HAP-1 (cell line): ENCODE data around the gene CLCNKA.

Experiments used
- DNase-seq, 2 experiments: peaks; one replicate each; pipeline ENCODE4 v3.0.0-alpha.2; 2016 to 2020; ENCODE audit warnings: low spot score in 2 of 2
- H3K27me3 ChIP-seq: fragments of 250-450 bp; sonication (Bioruptor Pico); 2 replicates; pipeline ENCODE4 v1.5.1; 2020; ENCODE audit warnings: low read depth, mild to moderate bottlenecking, moderate library complexity
- H3K36me3 ChIP-seq: fragments of 250-450 bp; sonication (Bioruptor Pico); replicated peaks from 2 replicates; pipeline ENCODE4 v1.5.1; 2020; ENCODE audit warnings: mild to moderate bottlenecking
- H3K4me1 ChIP-seq: fragments of 250-450 bp; sonication (Bioruptor Pico); 2 replicates; pipeline ENCODE4 v1.5.1; 2020; ENCODE audit warnings: mild to moderate bottlenecking
- H3K4me3 ChIP-seq: fragments of 250-450 bp; sonication (Bioruptor Pico); 2 replicates; pipeline ENCODE4 v1.5.1; 2020; ENCODE audit warnings: mild to moderate bottlenecking, moderate library complexity
- H3K9me3 ChIP-seq: fragments of 250-450 bp; sonication (Bioruptor Pico); 2 replicates; pipeline ENCODE4 v1.5.1; 2020; ENCODE audit warnings: mild to moderate bottlenecking, moderate library complexity
- in situ Hi-C: fragments of 300-500 bp; cut with MboI; formaldehyde crosslinking; loops from 3 replicates; pipeline ENCODE4 v1.14.3; 2020; ENCODE audit warnings: low sequenced_read_pairs, inconsistent platforms, mixed read lengths

CLCNKA gene

DNA sequence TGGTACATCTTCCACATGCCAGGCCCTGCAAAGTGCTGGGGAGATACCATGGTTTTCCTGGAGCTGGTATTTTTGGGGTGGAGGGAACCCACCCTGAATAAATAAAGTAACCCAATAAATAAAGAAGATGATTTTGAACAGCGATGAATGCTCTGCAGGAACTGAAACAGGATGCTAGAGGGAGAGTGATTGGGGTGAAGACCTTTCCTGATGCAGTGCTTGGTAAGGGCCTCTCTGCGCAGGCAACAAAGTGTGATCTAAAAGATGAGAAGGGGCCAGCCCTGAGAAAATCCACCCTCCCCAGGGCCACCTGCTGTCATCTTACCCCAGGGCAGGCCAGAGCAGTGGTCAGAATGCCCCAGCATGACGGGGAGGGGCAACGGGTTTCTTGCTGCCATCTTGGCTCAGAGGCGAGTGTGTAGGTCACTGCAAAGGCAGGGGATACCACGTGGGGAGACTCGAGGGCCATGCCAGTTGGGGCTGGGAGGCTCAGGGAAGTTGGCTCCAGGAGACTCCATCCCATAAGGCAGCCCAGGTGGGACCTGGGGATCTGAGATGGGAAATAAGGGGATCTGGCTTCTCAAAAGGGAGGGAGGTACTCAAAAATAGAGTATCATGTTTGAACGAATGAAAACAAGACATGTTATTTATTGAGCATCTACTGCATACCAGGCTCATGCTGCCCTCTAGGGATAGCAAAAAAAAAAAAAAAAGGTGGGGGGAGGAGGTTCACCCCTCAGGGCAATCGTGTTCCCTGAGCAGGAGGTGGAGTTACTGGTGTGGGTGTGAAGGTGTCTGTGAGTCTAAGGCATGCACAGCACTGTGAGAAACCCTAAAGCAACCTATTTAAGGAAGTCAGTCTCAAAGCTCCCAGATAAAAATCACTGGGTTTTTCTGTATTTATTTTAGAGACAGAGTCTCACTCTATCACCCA lies 15.0 kb upstream of the CLCNKA start:
- peaks cover 3% of the 10 kb centered on the region for H3K4me1 ChIP-seq
- no peaks in the 10 kb centered on the region for H3K27me3 ChIP-seq
- DNase-seq = no peak
- H3K9me3 ChIP-seq = no peaks in the 10 kb centered on the region
- H3K36me3 ChIP-seq = no peaks in the 10 kb centered on the region
- in situ Hi-C loops = loop anchor here (10.0 kb wide), 1 partner anchor 178 kb away; no protein-coding TSS in a partner anchor
- H3K4me3 ChIP-seq = no peak overlapping the region

DNA sequence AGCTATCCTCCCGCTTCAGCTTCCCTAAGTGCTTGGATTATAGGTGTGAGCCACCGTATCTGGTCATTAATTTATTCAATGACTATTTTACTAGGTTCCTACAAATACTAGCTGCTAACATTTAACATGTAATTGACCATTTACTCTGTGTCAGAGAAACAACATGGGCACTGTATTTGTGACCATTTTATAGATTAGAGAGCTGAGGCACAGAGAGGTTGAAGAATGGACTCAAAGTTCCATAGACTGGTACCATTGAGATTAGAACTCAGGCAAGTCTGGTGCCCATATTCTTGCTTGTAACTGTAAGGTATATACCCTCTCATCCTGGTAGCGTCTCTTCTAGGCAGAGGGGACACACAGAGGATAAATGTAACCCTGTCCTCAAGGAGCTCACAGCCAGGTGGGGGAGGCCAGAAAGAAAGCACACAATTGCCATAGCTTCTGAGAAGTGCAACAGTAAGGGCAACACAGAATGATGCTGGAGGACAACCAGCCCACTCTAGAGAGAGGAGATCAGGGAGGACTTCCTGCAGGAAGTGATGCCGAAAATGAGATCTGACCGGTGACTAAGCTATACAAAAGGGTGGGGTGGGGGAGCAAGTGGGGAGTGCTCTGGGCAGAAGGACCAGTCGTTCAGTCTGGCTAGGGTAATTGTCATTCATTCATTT lies 14.0 kb upstream of the CLCNKA start:
- DNase-seq = no peak
- Histone ChIP-seq H3K27me3 (no peaks in the 10 kb centered on the region), H3K4me1 (peaks cover 9% of the 10 kb centered on the region), H3K4me3 (no peak overlapping the region), H3K36me3 (no peaks in the 10 kb centered on the region), H3K9me3 (no peaks in the 10 kb centered on the region)
- in situ Hi-C loops = loop anchor here (10.0 kb wide), 1 partner anchor 177 kb away; no protein-coding TSS in a partner anchor

DNA sequence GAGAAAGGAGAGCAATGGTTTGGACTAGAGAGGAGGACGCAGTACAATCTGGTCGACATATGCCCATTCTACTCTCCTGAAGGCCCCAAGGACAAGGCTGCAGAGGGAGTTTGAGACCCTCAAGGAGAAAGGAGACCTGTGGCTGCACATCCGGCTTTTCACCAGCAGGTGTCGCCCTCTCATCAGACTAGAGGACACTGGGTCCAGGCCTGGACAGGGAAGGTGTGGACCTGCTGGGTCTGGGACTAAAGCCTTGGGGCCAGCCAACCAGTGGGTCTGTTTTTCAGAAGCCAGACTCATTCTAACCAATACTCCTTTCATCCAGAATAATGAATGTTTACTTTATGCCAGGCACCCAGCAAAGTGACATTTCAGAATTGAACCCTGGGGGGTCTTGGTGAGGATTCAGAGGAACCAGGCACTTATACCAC lies 12.8 kb upstream of the CLCNKA start:
- in situ Hi-C loops = loop anchor here (10.0 kb wide), 1 partner anchor 176 kb away; no protein-coding TSS in a partner anchor
- H3K27me3 ChIP-seq = no peaks in the 10 kb centered on the region
- H3K9me3 ChIP-seq = no peaks in the 10 kb centered on the region
- H3K36me3 ChIP-seq = no peaks in the 10 kb centered on the region
- H3K4me3 ChIP-seq = no peak overlapping the region
- DNase-seq = peak; percentile 47 to 92
- H3K4me1 ChIP-seq = peaks cover 10% of the 10 kb centered on the region

DNA sequence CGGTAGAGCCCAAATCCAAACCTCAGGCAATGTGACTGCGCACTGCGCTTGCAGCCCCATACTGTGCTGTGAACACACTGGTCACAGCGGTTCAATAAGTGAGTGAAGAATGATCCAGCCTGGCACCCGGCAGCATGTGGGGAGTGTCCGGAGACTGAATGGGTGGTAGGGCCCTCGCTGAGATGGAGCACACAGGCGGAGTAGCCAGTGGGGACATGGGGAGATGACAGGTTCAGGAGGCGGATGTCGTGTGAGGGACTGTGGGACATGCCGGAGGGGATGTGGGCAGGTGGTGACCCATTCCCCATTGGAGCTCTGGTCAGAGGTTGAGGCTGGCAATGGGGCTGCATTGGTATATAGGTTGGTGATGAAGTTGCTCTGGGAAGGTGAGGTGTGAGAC lies 12.2 kb upstream of the CLCNKA start:
- no peak for DNase-seq
- in situ Hi-C loops = loop anchor here (10.0 kb wide), 1 partner anchor 175 kb away; no protein-coding TSS in a partner anchor
- Histone ChIP-seq H3K4me1 (peaks cover 13% of the 10 kb centered on the region), H3K9me3 (no peaks in the 10 kb centered on the region), H3K4me3 (no peak overlapping the region), H3K36me3 (no peaks in the 10 kb centered on the region), H3K27me3 (no peaks in the 10 kb centered on the region)

- in situ Hi-C loops = no loop called here
- Histone ChIP-seq H3K36me3 (no peaks in the 10 kb centered on the region), H3K27me3 (no peaks in the 10 kb centered on the region), H3K4me1 (peaks cover 13% of the 10 kb centered on the region), H3K4me3 (no peak overlapping the region), H3K9me3 (no peaks in the 10 kb centered on the region)
- no peak for DNase-seq
Observed at GRCh38 chr1:16010837-16011236, 11.0 kb upstream of the CLCNKA start.

GRCh38 chr1:16011936-16012589 lies 9.8 kb upstream of the CLCNKA start:
- in situ Hi-C loops = no loop called here
- H3K9me3 ChIP-seq = no peaks in the 10 kb centered on the region
- H3K4me3 ChIP-seq = no peak overlapping the region
- DNase-seq = no peak
- H3K4me1 ChIP-seq = peaks cover 13% of the 10 kb centered on the region
- no peaks in the 10 kb centered on the region for H3K36me3 ChIP-seq
- no peaks in the 10 kb centered on the region for H3K27me3 ChIP-seq

DNA sequence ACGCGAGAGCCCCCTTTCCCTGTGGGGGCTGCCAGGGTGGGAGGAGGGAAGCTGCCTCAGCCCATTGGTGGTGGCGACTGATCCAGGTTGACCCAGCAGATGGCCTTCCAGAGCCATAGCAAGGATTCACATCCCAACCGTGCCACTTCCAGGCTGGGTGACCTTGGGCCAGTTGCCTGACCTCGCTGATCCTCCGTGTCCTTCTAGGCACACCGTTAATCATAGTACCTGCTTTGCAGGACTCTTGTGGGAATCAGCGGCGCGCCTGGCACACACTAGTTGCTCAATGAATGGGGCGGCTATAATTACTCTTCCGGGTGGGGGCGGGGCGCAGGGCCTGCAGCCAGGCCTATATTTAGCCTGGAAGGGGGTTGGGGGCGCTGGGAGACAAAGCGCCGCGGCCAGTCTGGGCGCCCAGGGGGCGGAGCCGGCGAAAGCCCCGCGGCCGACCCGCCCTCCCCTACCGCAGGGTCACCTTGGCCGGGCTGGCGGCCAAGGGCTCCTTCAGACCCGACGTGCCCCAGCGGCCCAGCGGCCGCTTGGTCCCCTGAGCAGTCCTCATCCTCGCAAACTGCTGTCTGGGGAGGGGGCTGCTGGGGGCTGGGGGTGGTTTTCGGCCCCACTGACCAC lies 9.1 kb upstream of the CLCNKA start:
- H3K4me1 ChIP-seq = peaks cover 13% of the 10 kb centered on the region
- no peaks in the 10 kb centered on the region for H3K27me3 ChIP-seq
- in situ Hi-C loops = no loop called here
- peak; percentile 39 to 82 for DNase-seq
- H3K4me3 ChIP-seq = peak overlapping the region; percentile 24
- no peaks in the 10 kb centered on the region for H3K9me3 ChIP-seq
- no peaks in the 10 kb centered on the region for H3K36me3 ChIP-seq

GRCh38 chr1:16013220-16013907 lies 8.5 kb upstream of the CLCNKA start:
- H3K4me3 ChIP-seq = peak overlapping the region; percentile 24
- H3K27me3 ChIP-seq = no peaks in the 10 kb centered on the region
- in situ Hi-C loops = no loop called here
- H3K4me1 ChIP-seq = peaks cover 13% of the 10 kb centered on the region
- H3K9me3 ChIP-seq = no peaks in the 10 kb centered on the region
- DNase-seq = peak; percentile 34 to 72
- H3K36me3 ChIP-seq = no peaks in the 10 kb centered on the region

- Histone ChIP-seq H3K27me3 (no peaks in the 10 kb centered on the region), H3K9me3 (no peaks in the 10 kb centered on the region), H3K4me1 (peaks cover 13% of the 10 kb centered on the region), H3K4me3 (no peak overlapping the region; the same call in 1 of the 2 replicates), H3K36me3 (no peaks in the 10 kb centered on the region)
- DNase-seq = no peak
- in situ Hi-C loops = no loop called here
Observed at GRCh38 chr1:16013908-16014258, 8.0 kb upstream of the CLCNKA start.

DNA sequence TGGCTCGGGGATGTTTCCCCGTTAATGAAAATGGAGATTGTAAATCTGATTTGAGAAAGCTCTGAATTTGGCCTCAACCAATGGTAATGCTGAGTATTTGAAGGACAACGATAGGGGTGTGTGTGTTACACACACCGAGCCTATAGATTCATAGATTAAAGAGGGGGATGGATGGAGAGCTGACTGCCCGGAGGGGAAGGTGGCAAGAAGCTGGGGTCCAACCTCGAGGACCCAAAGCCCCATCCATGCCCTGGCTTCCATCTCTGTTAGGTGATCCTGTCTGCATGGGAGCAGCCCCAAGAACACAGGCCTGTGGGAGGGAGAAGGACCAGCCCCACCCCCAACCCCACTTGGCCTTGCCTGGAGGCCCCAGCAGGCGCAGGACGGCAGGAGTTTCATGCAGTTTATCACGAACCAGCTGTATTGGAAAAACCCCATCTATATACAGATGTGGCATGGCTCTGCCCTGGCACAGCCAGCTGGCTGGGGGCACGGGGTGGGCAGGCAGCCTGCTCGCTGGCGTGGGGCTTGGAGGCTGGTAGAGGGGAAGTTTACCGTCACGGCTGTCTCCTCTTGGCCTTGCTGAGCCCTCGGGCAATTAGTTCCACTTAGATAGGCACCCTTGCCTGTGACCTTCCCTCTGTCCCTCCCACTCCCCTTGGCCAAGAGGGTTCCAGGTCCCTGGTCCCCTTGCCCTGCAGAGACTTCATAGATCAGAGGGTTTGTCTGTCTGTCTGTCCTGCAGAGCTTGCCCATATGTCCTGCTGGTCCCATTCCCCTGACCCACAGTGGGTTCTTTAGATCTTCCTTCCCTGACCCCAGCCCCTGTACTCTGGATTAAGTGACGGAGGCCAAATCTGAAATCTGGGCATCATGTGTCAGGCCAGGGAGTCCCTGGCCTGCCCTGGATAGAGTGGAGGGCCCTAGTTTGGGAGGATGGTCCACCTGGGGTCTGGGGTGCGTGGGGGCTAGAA lies 7.0 kb upstream of the CLCNKA start:
- H3K4me3 ChIP-seq = no peak overlapping the region
- no peaks in the 10 kb centered on the region for H3K36me3 ChIP-seq
- no peaks in the 10 kb centered on the region for H3K9me3 ChIP-seq
- in situ Hi-C loops = no loop called here
- H3K27me3 ChIP-seq = no peaks in the 10 kb centered on the region
- DNase-seq = peak in 1 of 2 experiments; percentile 58
- H3K4me1 ChIP-seq = peaks cover 9% of the 10 kb centered on the region

DNA sequence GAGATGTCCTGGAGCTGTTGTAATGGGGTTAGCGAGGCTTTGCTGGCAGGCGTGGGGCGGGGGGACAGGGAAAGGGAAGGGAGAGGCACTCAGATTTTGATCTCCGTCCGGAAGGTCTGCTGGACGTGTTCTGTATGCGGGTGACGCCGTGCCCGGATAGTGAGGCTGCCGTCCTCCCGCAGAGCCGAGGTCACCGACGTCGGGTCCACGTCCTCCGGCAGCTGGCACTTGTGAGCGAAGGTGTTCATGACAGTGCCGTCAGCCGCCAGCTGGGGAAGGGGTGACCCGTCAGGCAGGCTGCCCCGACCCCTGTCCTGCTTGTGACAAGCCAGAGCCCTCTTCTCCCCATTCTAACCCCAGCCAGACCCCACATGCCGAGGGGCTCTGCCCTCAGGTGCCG lies 6.3 kb upstream of the CLCNKA start:
- no peaks in the 10 kb centered on the region for H3K36me3 ChIP-seq
- no peaks in the 10 kb centered on the region for H3K27me3 ChIP-seq
- H3K9me3 ChIP-seq = no peaks in the 10 kb centered on the region
- no peak overlapping the region for H3K4me3 ChIP-seq
- DNase-seq = no peak
- in situ Hi-C loops = no loop called here
- H3K4me1 ChIP-seq = peaks cover 9% of the 10 kb centered on the region
